PC-9 (cell line): ENCODE results near the gene PTGFRN. TPM values are rescaled to one million over a fixed set of nuclear protein-coding genes. Genes with fewer than 3 reads are reported as not detected.

ENCODE experiments used
- BruUV-seq: library from RNA; stranded (reverse); fragments of 400-500 nt; replicated peaks from 2 replicates; lab custom pipeline; 2021; lab: Mats Ljungman, UMichigan
- CTCF ChIA-PET: fragments of 300-600 bp; sonication (Branson Sonifier 250); formaldehyde crosslinking; loops from one replicate; lab custom pipeline; 2022; ENCODE audit warnings: antibody characterized with exemption; lab: Charles Lee
- POLR2A ChIA-PET: fragments of 300-600 bp; sonication (Branson Sonifier 250); formaldehyde crosslinking; loops from one replicate; lab custom pipeline; 2022; ENCODE audit warnings: antibody characterized with exemption; ENCODE audit not compliant: unreplicated experiment; lab: Charles Lee
- DNase-seq, 2 experiments: peaks; one replicate each; pipeline versions ENCODE4 v3.0.0 to v3.0.0-alpha.2; 2015 to 2022; ENCODE audit warnings: mixed read lengths in 1 of 2
- H2AFZ ChIP-seq: fragments of 200-600 bp; sonication (generic); 2 replicates; pipeline ENCODE4 v1.8.1; 2017; ENCODE audit warnings: antibody characterized with exemption
- H3F3A ChIP-seq: fragments of 200-600 bp; sonication (generic); 2 replicates; pipeline ENCODE4 v1.8.1; 2017; ENCODE audit warnings: antibody characterized with exemption, mild to moderate bottlenecking, low read depth; ENCODE audit not compliant: insufficient read depth
- H3K27ac ChIP-seq: fragments of 200-600 bp; sonication (generic); 2 replicates; pipeline ENCODE4 v1.6.1; 2016; ENCODE audit warnings: mixed run types
- H3K27me3 ChIP-seq: fragments of 200-600 bp; sonication (generic); 2 replicates; pipeline ENCODE4 v1.6.1; 2016; ENCODE audit warnings: low read depth, mixed run types; ENCODE audit not compliant: insufficient read depth
- H3K36me3 ChIP-seq: fragments of 200-600 bp; sonication (generic); 2 replicates; pipeline ENCODE4 v1.6.1; 2016; ENCODE audit warnings: low read depth, mixed run types
- H3K4me1 ChIP-seq: fragments of 200-600 bp; sonication (generic); replicated peaks from 2 replicates; pipeline ENCODE4 v1.6.1; 2016; ENCODE audit warnings: mixed run types; ENCODE audit not compliant: insufficient read depth
- H3K4me2 ChIP-seq: fragments of 200-600 bp; sonication (generic); 2 replicates; pipeline ENCODE4 v1.6.1; 2017; ENCODE audit warnings: mixed run types
- H3K4me3 ChIP-seq: fragments of 200-600 bp; sonication (generic); 2 replicates; pipeline ENCODE4 v1.6.1; 2016; ENCODE audit warnings: mixed run types
- H3K79me2 ChIP-seq: fragments of 200-600 bp; sonication (generic); 2 replicates; pipeline ENCODE4 v1.6.1; 2017; ENCODE audit warnings: low read depth, mixed run types
- H3K9me2 ChIP-seq: fragments of 200-600 bp; sonication (generic); 2 replicates; pipeline ENCODE4 v1.8.1; 2017; ENCODE audit warnings: mild to moderate bottlenecking; ENCODE audit not compliant: insufficient read depth
- H3K9me3 ChIP-seq: fragments of 200-600 bp; sonication (generic); 2 replicates; pipeline ENCODE4 v1.8.1; 2016; ENCODE audit warnings: low read depth; ENCODE audit not compliant: insufficient read depth
- H4K20me1 ChIP-seq: fragments of 200-600 bp; sonication (generic); 2 replicates; pipeline ENCODE4 v1.8.1; 2017; ENCODE audit not compliant: insufficient read depth
- CTCF ChIP-seq: fragments of 200-600 bp; sonication (generic); conservative IDR thresholded peaks from 2 replicates; pipeline ENCODE4 v1.6.1; 2017; ENCODE audit warnings: mixed run types, antibody characterized with exemption, mild to moderate bottlenecking, moderate library complexity
- EZH2 ChIP-seq: fragments of 200-600 bp; sonication (generic); IDR thresholded peaks from 2 replicates; pipeline ENCODE4 v1.8.0; 2017; ENCODE audit warnings: antibody characterized with exemption, low read depth
- intact Hi-C: fragments of 100-400 bp; cut with micrococcal nuclease; formaldehyde crosslinking; loops from one replicate; pipeline ENCODE4 v1.10.0; 2022; ENCODE audit not compliant: unreplicated experiment
- total RNA-seq: library from RNA; stranded (reverse); gene quantifications from 2 replicates; pipeline ENCODE4 v1.2.3, GENCODE V29; 2021

PTGFRN gene
- total RNA-seq, 1 experiment from 2014 or later: 87.3 TPM

GRCh38 chr1:117007719-117008013 is 98.0 kb downstream of the PTGFRN start:
- no peak overlapping the region for H3K4me3 ChIP-seq
- POLR2A ChIA-PET: no interaction called here
- peaks cover 3% of the 10 kb centered on the region; the same call in 1 of the 2 replicates for H3F3A ChIP-seq
- H3K4me2 ChIP-seq: peak overlapping the region; percentile 24
- no peaks in the 10 kb centered on the region for H3K9me3 ChIP-seq
- intact Hi-C loops: loop anchor here (1.0 kb wide), 1 partner anchor 10 kb away; no protein-coding TSS in a partner anchor
- no peaks in the 10 kb centered on the region for H4K20me1 ChIP-seq
- H3K36me3 ChIP-seq: no peaks in the 10 kb centered on the region
- H2AFZ ChIP-seq: peak overlapping the region; percentile 48
- no peak for DNase-seq
- TF ChIP-seq CTCF (no peak), EZH2 (no peak)
- no peaks in the 10 kb centered on the region for H3K27me3 ChIP-seq
- no peaks in the 10 kb centered on the region for H3K9me2 ChIP-seq
- H3K4me1 ChIP-seq: peaks cover 24% of the 10 kb centered on the region
- no TSS peak for BruUV-seq
- peak overlapping the region; percentile 38 for H3K27ac ChIP-seq
- CTCF ChIA-PET: no interaction called here
- H3K79me2 ChIP-seq: no peaks in the 10 kb centered on the region

GRCh38 chr1:117008656-117009055 is 98.9 kb downstream of the PTGFRN start:
- Histone ChIP-seq H3F3A (peaks cover 11% of the 10 kb centered on the region), H3K9me2 (no peaks in the 10 kb centered on the region), H2AFZ (no peak overlapping the region), H3K27me3 (no peaks in the 10 kb centered on the region), H3K4me1 (peaks cover 29% of the 10 kb centered on the region), H3K27ac (no peak overlapping the region), H4K20me1 (no peaks in the 10 kb centered on the region), H3K9me3 (no peaks in the 10 kb centered on the region), H3K79me2 (no peaks in the 10 kb centered on the region), H3K4me3 (no peak overlapping the region), H3K4me2 (no peak overlapping the region), H3K36me3 (no peaks in the 10 kb centered on the region)
- POLR2A ChIA-PET: no interaction called here
- BruUV-seq: no TSS peak
- TF ChIP-seq EZH2: no peak
- CTCF ChIA-PET: no interaction called here
- intact Hi-C loops: no loop called here
- DNase-seq: no peak

GRCh38 chr1:117009132-117009531 is 99.4 kb downstream of the PTGFRN start:
- Histone ChIP-seq H3K4me2 (no peak overlapping the region), H3K79me2 (no peaks in the 10 kb centered on the region), H3K27ac (no peak overlapping the region), H3K9me3 (no peaks in the 10 kb centered on the region), H3K27me3 (no peaks in the 10 kb centered on the region), H3K4me3 (no peak overlapping the region), H3K36me3 (no peaks in the 10 kb centered on the region), H3F3A (peaks cover 12% of the 10 kb centered on the region), H2AFZ (no peak overlapping the region), H4K20me1 (no peaks in the 10 kb centered on the region), H3K9me2 (no peaks in the 10 kb centered on the region), H3K4me1 (peaks cover 30% of the 10 kb centered on the region)
- POLR2A ChIA-PET: no interaction called here
- no TSS peak for BruUV-seq
- CTCF ChIA-PET: no interaction called here
- no peak for DNase-seq
- TF ChIP-seq CTCF (no peak), EZH2 (no peak)
- intact Hi-C loops: no loop called here

GRCh38 chr1:117010310-117010969 is 100.7 kb downstream of the PTGFRN start:
- ChIA-PET POLR2A (no interaction called here), CTCF (no interaction called here)
- Histone ChIP-seq H4K20me1 (no peaks in the 10 kb centered on the region), H3K9me2 (no peaks in the 10 kb centered on the region), H3F3A (peaks cover 12% of the 10 kb centered on the region), H3K4me1 (peaks cover 32% of the 10 kb centered on the region), H3K4me3 (no peak overlapping the region), H2AFZ (no peak overlapping the region), H3K79me2 (no peaks in the 10 kb centered on the region), H3K4me2 (no peak overlapping the region), H3K27me3 (no peaks in the 10 kb centered on the region), H3K36me3 (no peaks in the 10 kb centered on the region), H3K27ac (no peak overlapping the region), H3K9me3 (no peaks in the 10 kb centered on the region)
- intact Hi-C loops: no loop called here
- no peak for DNase-seq
- TF ChIP-seq CTCF: no peak
- no peak for TF ChIP-seq EZH2
- no TSS peak for BruUV-seq
